Immature natural killer cell (primary cell): ENCODE results near the gene NEK6. TPM values are rescaled to one million over a fixed set of nuclear protein-coding genes. Genes with fewer than 3 reads are reported as not detected.

Experiments used
- DNase-seq, 3 donors: peaks; one replicate each; pipeline ENCODE4 v3.0.0; 2022; ENCODE audit warnings: mixed read lengths in 1 of 3
- H3K27ac Mint-ChIP-seq, 6 donors: one replicate each; pipeline ENCODE4 v1.8.0; 2020; ENCODE audit warnings: mixed read lengths in 6 of 6, mild to moderate bottlenecking in 5 of 6, inconsistent platforms in 4 of 6, moderate library complexity in 3 of 6
- H3K27me3 Mint-ChIP-seq, 3 donors: one replicate each; pipeline ENCODE4 v1.8.0; 2020 to 2021; ENCODE audit warnings: low read depth in 3 of 3, mild to moderate bottlenecking in 3 of 3, mixed read lengths in 3 of 3, moderate library complexity in 3 of 3, inconsistent platforms in 1 of 3
- H3K36me3 Mint-ChIP-seq, 3 donors: one replicate each; pipeline ENCODE4 v1.8.0; 2020; ENCODE audit warnings: mixed read lengths in 3 of 3, inconsistent platforms in 2 of 3, mild to moderate bottlenecking in 2 of 3
- H3K4me1 Mint-ChIP-seq, 2 donors: one replicate each; pipeline ENCODE4 v1.8.0; 2020; ENCODE audit warnings: inconsistent platforms in 2 of 2, mild to moderate bottlenecking in 2 of 2, mixed read lengths in 2 of 2, moderate library complexity in 1 of 2
- H3K4me3 Mint-ChIP-seq, 5 donors: one replicate each; pipeline ENCODE4 v1.8.0; 2020; ENCODE audit warnings: mild to moderate bottlenecking in 5 of 5, mixed read lengths in 5 of 5, inconsistent platforms in 3 of 5, moderate library complexity in 3 of 5
- H3K9me3 Mint-ChIP-seq, 6 donors: one replicate each; pipeline ENCODE4 v1.8.0; 2020; ENCODE audit warnings: mild to moderate bottlenecking in 6 of 6, mixed read lengths in 6 of 6, inconsistent platforms in 4 of 6, moderate library complexity in 3 of 6
- polyA plus RNA-seq, 3 donors: library from polyadenylated mRNA; unstranded; fragments of 300-500 nt; fragmentation: Illumina TruSeq; gene quantifications; one replicate each; pipeline ENCODE4 v1.2.3, GENCODE V29; 2021

The NEK6 gene
- polyA plus RNA-seq, 3 donors from 2014 or later = 8.8 to 18.0 (median 13.8) TPM

DNA sequence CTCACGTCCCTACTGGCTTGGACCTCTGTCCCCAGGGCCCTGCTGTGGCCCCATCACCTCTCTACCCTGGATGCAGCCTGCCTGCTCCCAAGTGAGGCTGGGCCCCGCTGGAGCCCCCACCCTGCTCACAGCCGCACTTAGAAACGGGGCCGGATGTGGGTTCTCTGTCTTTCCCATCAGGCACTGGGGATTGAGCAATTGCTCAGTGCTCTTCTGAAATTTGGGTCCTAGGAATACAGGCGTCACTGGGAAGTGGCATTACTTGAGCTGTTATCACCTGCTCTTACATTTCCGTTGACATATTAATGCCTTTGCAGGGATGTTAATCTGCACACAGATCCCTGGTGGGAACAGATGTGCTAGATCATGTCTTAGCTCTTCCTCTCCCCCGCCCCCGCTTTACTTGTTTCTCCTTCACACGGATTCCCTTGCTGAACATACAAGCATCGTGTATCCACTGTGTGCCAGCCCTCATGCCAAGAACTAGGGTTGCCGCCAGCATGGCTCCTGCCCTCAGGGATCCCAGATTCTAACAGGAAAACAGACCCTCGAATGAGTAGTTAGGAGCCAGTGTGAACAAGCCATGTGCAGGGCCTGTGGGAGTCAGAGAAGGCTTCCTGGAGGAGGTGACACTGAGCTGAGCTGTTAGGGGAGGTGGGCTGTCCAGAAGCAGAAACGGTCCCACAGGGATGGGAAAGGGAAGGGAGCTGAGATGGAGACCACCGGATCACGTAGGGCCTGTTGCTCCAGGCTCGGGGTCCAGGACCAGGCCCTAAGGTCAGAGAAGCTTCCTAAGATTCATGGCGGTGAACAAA lies 65.1 kb downstream of the NEK6 start:
- H3K36me3 Mint-ChIP-seq = peaks cover 0 to 3% (median 0%) of the 10 kb centered on the region in 3 donors
- peak overlapping the region in 1 of 6 donors; percentile 40 for H3K27ac Mint-ChIP-seq
- peaks cover 14 to 15% of the 10 kb centered on the region in 2 donors for H3K4me1 Mint-ChIP-seq
- H3K9me3 Mint-ChIP-seq = no peaks in the 10 kb centered on the region
- no peak overlapping the region for H3K4me3 Mint-ChIP-seq
- peaks cover 0 to 2% (median 0%) of the 10 kb centered on the region in 3 donors for H3K27me3 Mint-ChIP-seq
- no peak for DNase-seq

DNA sequence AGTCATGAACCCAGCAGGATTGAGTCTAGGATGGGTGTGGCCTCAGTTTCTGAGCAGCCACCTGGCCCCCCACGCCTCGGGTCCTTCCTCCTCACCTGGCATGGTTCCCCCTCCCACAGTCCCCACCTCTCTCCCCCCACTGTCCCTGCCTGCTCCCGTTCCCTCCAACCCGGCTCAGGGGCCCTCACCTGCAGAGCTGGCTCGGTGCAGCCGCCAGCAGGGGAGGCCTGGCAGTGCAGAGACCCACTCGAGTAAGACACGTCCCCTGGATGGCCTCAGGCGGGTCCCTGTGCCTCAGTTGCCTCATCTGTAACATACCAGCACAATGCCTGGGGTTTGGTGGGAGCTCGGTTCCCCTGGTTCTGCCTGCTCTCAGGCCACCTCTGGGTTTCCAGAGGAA lies 66.2 kb downstream of the NEK6 start:
- H3K27me3 Mint-ChIP-seq = peaks cover 0 to 2% (median 0%) of the 10 kb centered on the region in 3 donors
- peaks cover 14 to 15% of the 10 kb centered on the region in 2 donors for H3K4me1 Mint-ChIP-seq
- no peaks in the 10 kb centered on the region for H3K9me3 Mint-ChIP-seq
- H3K4me3 Mint-ChIP-seq = no peak overlapping the region
- H3K27ac Mint-ChIP-seq = no peak overlapping the region
- H3K36me3 Mint-ChIP-seq = peaks cover 0 to 3% (median 0%) of the 10 kb centered on the region in 3 donors
- DNase-seq = no peak

DNA sequence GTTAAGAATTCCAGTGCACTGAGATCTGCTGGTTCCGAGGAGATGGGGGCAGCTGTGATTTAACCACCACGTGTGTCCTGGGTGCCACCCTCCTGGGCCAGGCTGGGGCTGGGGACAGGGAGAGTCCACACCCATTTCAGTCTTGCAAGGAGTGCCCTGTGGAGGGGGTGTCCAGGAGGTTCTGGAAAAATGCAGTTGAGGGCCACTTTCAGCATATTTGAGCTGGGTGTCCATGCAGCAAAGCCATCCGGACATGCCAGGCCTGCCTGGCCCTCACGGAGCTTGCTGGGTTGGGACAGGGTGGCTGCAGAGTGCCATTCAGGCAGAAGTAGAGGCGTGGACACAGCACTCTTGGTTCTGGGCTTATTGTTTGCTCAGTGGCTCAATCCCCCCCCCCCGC lies 68.1 kb downstream of the NEK6 start:
- H3K27me3 Mint-ChIP-seq = peaks cover 0 to 2% (median 0%) of the 10 kb centered on the region in 3 donors

DNA sequence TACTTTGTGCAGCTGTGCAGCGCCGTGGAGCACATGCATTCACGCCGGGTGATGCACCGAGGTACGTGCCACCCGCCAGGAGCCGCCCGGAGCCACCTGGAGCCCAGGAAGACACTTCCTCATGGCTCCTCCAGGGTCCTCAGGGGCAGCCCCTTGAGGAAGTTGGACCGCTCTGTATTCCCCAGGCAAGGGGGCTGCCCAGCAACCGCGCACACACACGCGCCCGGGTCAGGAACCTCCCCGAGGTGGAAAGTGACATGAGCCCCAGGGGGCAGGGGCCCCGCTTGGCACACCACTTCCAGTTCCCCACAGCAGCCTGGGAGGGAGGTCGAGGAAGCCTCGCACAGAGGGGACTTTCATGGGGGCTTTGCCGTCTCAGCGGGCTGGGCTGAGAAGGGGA lies 68.6 kb downstream of the NEK6 start:
- H3K4me1 Mint-ChIP-seq = peaks cover 0 to 2% of the 10 kb centered on the region in 2 donors
- H3K27ac Mint-ChIP-seq = no peak overlapping the region
- no peaks in the 10 kb centered on the region for H3K9me3 Mint-ChIP-seq
- peaks cover 0 to 2% (median 0%) of the 10 kb centered on the region in 3 donors for H3K27me3 Mint-ChIP-seq
- no peak overlapping the region for H3K4me3 Mint-ChIP-seq
- DNase-seq = no peak
- H3K36me3 Mint-ChIP-seq = peaks cover 0 to 9% (median 0%) of the 10 kb centered on the region in 3 donors

More for the DNA sequence above, 68.1 kb downstream of the NEK6 start:
- Mint-ChIP-seq H3K27ac (no peak overlapping the region), H3K36me3 (peaks cover 0 to 9% (median 0%) of the 10 kb centered on the region in 3 donors), H3K4me3 (no peak overlapping the region), H3K9me3 (no peaks in the 10 kb centered on the region), H3K4me1 (peaks cover 0 to 2% of the 10 kb centered on the region in 2 donors)
- DNase-seq = no peak

DNA sequence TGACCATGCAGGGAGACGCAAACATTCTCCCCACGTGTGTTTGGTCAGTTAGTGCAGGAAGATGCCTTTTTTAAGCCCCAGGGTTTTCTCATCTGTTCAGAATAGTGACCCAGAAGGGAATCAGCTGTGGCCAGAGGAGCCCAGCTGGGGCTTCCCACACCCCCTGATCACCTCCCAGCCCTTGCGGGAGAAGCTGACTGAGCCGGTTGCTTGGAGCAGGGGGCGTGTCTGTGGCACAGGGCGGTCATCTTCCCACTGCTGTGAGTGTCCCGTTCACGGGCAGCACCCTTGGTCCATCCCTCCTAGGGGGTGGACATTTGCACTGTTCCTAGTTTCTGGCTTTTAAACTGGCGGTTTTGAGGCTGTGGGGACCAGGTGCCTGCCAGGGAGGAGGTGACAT lies 69.7 kb downstream of the NEK6 start:
- Mint-ChIP-seq H3K27ac (no peak overlapping the region), H3K9me3 (no peaks in the 10 kb centered on the region), H3K4me3 (no peak overlapping the region), H3K4me1 (peaks cover 0 to 2% of the 10 kb centered on the region in 2 donors), H3K27me3 (peaks cover 0 to 2% (median 0%) of the 10 kb centered on the region in 3 donors), H3K36me3 (peaks cover 0 to 9% (median 0%) of the 10 kb centered on the region in 3 donors)
- no peak for DNase-seq

DNA sequence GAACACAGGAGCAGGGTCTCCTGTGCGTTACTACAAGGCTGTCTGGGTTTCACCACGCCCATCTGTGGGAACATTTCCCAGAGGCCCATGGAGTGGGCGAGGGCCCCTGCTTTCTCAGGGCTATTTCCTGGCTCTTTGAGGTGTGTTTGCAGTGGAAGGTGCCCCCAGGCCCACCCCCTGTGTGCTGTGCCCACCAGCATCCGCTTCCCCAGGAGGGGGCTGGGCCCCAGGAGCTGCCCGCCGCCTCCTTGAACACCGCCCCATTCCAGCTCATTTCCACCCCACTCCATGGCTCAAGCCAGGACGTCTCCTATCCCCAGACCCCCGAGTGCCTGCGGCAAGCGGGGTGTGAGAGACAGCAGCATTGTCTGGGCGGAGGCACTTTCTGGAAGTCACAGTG lies 70.5 kb downstream of the NEK6 start:
- Mint-ChIP-seq H3K27ac (no peak overlapping the region), H3K4me1 (no peaks in the 10 kb centered on the region), H3K4me3 (no peak overlapping the region), H3K27me3 (peaks cover 0 to 5% (median 0%) of the 10 kb centered on the region in 3 donors), H3K9me3 (no peaks in the 10 kb centered on the region), H3K36me3 (peaks cover 0 to 9% (median 0%) of the 10 kb centered on the region in 3 donors)
- no peak for DNase-seq

DNA sequence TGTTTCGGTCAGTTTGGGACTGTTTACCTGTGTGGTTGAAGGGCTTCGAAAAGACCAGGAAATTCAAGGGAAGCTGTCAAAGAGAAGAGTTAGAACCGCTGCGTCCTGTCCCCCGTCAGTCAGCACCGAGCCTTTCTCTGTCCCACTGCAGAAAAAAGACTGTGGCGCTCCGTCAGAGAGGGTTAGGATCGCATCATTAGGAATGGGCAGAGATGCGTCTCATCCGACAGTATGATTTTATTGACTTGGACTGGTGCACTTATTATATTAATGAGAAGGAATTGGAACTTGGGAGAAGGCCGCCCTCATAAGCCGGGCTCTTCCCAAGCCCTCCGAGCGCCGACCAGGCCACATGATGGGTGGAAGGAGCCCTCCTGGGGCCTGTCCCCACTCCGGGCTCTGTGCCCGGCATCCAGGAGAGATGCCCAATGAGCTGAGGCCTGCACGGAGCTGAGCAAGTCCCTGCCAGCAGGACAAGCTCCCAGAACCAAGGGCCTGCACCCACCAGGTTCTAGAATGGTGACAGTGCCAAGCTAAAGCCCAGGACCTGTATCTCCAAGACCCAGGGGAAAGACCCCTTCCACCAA lies 71.5 kb downstream of the NEK6 start:
- H3K4me1 Mint-ChIP-seq = peaks cover 0 to 3% of the 10 kb centered on the region in 2 donors
- H3K27me3 Mint-ChIP-seq = peaks cover 0 to 5% (median 0%) of the 10 kb centered on the region in 3 donors
- peaks cover 0 to 11% (median 0%) of the 10 kb centered on the region in 3 donors for H3K36me3 Mint-ChIP-seq
- H3K27ac Mint-ChIP-seq = no peak overlapping the region
- no peak for DNase-seq
- H3K4me3 Mint-ChIP-seq = no peak overlapping the region
- H3K9me3 Mint-ChIP-seq = no peaks in the 10 kb centered on the region

DNA sequence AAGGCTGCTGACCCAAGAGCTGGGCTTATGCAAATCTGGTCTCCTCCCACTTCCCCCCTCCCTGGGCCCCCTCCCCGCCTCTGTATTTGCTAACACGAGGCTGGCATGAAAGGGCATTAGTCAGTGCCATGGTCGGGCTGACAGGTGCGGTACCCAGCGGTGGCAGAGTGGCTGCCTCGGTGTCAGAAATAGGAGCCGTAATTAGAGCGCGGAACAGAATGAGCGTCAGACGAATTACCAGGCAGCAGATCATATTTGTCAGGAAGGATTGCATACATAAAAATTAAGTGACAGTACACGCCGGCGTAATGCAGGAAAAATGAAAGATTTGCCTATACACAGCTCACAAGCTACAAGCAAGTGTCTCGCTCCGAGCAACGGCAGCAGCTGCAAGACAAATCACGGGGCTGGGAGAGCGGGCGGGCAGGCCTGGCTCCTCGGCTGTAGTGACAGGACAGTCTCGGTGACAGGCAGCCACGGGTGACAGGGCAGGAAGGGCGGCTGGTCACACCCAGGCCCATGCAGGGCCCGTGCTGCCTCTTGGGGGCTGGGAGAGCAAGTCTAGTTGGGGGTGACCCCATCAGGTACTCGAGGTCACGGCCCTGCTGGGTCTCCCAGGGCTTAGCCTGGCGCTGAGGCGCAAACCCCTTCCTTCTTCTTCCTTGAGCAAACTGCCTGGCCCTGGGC lies 72.4 kb downstream of the NEK6 start:
- H3K4me1 Mint-ChIP-seq = peaks cover 0 to 3% of the 10 kb centered on the region in 2 donors
- H3K27me3 Mint-ChIP-seq = peaks cover 0 to 5% (median 0%) of the 10 kb centered on the region in 3 donors
- H3K9me3 Mint-ChIP-seq = no peaks in the 10 kb centered on the region
- DNase-seq = no peak
- H3K27ac Mint-ChIP-seq = no peak overlapping the region
- H3K4me3 Mint-ChIP-seq = no peak overlapping the region
- peaks cover 0 to 15% (median 0%) of the 10 kb centered on the region in 3 donors for H3K36me3 Mint-ChIP-seq

DNA sequence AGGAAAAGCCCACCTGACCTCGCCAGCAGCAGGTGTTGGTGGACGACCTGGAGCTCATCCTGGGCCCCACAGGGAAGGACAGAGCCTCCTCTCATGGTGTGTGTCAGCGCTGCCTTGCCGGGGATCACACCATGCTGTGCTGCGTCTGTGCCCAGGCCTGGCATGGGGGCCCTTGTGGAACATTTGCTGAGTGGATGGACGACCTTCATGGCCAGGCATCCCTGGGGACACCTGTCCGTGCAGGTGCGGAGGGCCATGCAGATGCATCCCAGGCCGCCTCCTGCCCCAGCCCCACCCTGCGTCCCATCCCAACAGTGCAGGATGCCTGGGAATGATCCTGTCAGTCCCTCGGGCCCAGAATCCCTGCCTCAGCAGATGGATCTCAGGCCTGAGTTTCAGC lies 73.8 kb downstream of the NEK6 start:
- H3K4me3 Mint-ChIP-seq = no peak overlapping the region
- H3K36me3 Mint-ChIP-seq = peaks cover 0 to 15% (median 0%) of the 10 kb centered on the region in 3 donors
- no peaks in the 10 kb centered on the region for H3K9me3 Mint-ChIP-seq
- H3K27ac Mint-ChIP-seq = no peak overlapping the region
- peaks cover 0 to 3% of the 10 kb centered on the region in 2 donors for H3K4me1 Mint-ChIP-seq
- no peak for DNase-seq
- H3K27me3 Mint-ChIP-seq = peaks cover 0 to 5% (median 0%) of the 10 kb centered on the region in 3 donors

DNA sequence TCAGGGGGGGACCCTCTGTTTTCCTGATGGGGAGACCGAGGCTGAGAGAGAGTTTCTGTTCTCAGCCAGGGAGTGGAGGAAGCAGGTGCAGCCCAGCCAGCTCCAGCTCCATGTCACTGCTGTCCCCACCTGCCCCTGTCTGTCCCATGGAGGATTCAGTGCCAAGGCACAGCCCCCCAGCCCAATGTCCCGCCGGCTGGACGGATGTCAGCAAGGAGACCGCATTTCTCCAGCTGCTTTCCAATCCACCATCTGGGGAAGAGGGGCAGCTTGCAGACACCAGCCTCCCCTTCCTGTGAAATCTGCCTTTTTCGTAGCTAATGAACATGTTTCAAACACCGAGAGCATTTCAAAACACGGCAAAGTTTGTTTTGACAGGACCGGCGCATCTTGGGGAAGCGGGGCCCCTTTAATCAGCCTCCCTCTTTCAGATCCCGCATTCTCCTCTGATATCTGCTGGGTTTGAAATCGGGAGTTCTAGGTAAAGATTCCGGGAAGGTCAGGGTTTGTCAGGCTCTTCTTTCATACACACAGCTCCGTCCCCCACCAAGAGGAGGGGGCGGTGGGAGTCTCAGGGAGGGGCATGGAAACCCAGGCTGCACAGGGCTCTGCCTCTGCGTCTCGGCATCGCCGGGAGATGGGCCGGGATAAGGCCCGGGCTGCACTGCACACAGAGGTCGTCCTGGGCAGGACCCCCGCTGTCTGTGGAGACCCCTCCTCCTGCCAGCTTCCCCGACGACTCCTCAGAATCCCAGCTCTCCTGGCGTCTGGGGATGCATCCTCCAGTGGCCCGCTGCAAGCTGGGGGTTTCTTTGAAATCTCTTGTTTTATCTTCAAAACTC lies 74.8 kb downstream of the NEK6 start:
- peaks cover 0 to 3% of the 10 kb centered on the region in 2 donors for H3K4me1 Mint-ChIP-seq
- DNase-seq = no peak
- H3K27ac Mint-ChIP-seq = no peak overlapping the region
- no peaks in the 10 kb centered on the region for H3K9me3 Mint-ChIP-seq
- peaks cover 0 to 5% (median 0%) of the 10 kb centered on the region in 3 donors for H3K27me3 Mint-ChIP-seq
- H3K4me3 Mint-ChIP-seq = no peak overlapping the region
- peaks cover 0 to 20% (median 0%) of the 10 kb centered on the region in 3 donors for H3K36me3 Mint-ChIP-seq

DNA sequence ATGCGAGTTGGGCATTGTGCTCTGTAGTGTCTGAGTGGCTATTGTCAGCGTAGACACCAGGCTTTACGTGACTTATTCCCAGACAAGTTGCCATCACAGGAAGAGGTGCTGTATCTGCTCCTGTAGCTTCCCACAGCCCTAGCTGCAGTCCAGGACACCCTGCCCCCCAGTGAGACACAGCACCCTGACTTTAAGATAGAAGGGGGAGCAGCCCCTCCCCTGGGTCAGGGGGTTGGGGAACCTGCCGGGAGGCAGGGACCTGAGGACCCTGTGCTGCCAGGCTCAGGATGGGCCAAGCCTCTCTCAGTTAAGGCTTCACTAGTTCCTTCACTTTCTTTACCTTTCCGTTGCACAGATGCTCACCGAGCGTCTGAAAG lies 75.4 kb downstream of the NEK6 start:
- Mint-ChIP-seq H3K36me3 (peaks cover under 1 to 26% (median 2%) of the 10 kb centered on the region in 3 donors), H3K27me3 (peaks cover 0 to 3% (median 0%) of the 10 kb centered on the region in 3 donors), H3K9me3 (no peaks in the 10 kb centered on the region), H3K27ac (no peak overlapping the region), H3K4me3 (no peak overlapping the region), H3K4me1 (peaks cover 0 to 3% of the 10 kb centered on the region in 2 donors)
- DNase-seq = no peak

DNA sequence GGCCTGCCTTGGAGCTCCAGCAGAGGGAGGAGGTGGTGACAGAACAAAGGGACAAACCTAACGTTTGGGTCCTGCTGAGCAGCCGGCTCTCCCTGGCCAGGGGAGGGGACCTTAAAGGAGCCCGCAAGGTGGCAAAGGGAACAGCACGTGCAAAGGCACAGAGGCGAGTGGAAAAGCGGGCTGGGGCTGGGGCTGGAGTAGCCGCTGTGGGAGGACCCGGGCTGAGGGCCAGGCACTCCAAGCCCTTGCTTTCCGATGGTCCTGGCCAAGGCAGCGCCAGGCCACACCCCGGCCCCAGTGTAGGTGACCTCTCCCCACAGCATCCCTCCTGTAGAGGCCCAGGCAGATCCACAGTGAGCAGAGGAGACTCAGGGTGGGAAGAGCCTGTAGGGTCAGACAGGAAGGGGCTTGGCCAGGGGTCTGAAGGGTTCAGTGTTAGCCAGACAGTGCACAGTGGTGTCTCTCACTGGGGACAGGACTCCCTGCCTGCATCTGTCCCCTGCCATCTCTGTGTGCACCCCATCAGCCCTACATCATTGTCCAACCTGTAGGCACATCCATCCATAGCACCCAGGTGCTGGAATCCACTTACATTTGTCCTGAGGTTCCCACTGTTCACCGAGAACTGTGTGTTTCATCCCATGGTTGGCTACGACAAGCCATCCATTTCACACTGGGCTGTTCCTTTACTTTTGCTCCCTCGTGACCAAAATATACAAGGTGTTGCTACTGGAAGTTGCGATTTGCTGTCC lies 77.0 kb downstream of the NEK6 start:
- peaks cover 5 to 32% (median 7%) of the 10 kb centered on the region in 3 donors for H3K36me3 Mint-ChIP-seq
- peak overlapping the region in 1 of 6 donors; percentile 58 for H3K27ac Mint-ChIP-seq
- peaks cover 0 to 3% (median 3%) of the 10 kb centered on the region in 3 donors for H3K27me3 Mint-ChIP-seq
- no peaks in the 10 kb centered on the region for H3K9me3 Mint-ChIP-seq
- no peak overlapping the region for H3K4me3 Mint-ChIP-seq
- no peak for DNase-seq
- peaks cover 0 to 3% of the 10 kb centered on the region in 2 donors for H3K4me1 Mint-ChIP-seq
